Glomerular visceral epithelial cell (primary cell): ENCODE data around the gene HPF1.
A peak's percentile ranks its signal among the peaks of the same experiment; 100 is the strongest.
"Not testable (repeated sequence)": the region's sequence is repeated elsewhere in the genome, so short reads cannot be mapped to it uniquely, and the experiment has no call there.

Experiments
- DNase-seq: peaks from one replicate; pipeline ENCODE4 v3.0.0-alpha.2; 2016; ENCODE audit errors: extremely low spot score

The HPF1 gene

DNA sequence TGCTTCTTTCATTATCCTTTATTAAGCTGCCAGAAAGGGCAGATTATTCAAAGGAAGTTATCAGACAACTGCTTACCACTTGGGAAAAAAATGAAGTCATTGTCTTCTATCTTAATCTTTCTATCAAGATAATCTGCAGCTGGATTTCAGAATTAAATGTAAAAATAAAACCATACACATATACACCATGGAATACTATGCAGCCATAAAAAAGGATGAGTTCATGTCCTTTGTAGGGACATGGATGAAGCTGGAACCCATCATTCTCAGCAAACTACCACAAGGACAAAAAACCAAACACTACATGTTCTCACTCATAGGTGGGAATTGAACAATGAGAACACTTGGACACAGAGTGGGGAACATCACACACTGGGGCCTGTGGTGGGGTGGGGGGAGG lies 19.1 kb downstream of the HPF1 start:
- DNase-seq: not testable (repeated sequence)

DNA sequence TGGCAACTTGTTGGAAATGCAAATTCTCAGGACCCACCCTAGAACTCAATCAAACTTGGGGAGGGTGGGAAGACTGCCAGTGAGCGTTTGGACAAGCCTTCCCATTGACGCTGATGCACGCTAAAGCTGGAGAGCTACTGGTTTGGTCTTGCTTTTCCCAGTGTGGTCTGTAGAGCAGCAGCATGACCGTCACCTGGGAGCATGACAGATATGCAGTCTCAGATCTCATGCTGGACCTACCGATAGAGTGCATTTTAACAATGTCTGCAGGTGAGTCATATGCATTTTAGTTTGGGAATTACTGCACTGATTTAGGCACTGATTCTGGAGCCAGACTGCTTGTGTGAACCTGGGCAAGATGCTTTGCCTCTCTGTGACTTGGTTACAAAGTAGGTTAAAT lies 27.2 kb downstream of the HPF1 start:
- DNase-seq: no peak

DNA sequence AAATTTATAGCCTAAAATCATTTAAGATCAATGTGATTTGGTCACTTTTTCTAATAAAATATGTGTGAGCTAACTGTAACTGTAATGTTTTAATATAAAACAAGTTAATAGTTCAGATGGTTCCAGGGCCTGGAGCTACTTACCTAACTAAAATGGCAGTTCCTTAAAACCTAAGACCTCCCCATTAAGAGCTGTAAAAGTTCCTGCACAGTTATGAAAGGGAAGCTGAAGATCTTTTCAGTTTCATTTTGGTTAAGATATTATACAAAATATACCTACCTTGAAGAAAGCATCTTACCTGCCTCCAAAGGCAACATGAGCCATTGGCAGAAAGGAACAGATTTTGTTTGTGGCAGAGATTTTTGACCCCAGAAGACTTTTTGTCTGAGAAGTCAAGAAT lies 30.1 kb downstream of the HPF1 start:
- DNase-seq: no peak

DNA sequence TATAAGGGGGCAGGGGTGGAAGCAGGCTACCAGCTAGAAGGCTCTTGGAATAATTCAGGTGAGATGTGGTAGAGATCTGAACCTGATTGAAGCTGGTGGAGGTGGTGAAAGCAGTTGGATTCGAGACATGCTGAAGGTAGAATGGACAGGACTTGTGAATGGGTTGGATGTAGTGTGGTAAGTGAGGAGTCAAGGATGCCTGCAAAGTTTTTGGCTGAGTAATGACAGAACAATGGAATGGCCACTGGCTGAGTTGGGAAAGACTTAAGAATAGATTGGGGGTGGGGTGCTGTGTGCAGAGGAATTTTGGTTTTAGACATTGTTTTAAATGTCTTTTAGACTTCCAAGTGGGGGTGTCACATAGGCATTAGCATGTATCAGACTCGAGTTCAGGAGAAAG lies 33.5 kb downstream of the HPF1 start:
- DNase-seq: peak; percentile 9

DNA sequence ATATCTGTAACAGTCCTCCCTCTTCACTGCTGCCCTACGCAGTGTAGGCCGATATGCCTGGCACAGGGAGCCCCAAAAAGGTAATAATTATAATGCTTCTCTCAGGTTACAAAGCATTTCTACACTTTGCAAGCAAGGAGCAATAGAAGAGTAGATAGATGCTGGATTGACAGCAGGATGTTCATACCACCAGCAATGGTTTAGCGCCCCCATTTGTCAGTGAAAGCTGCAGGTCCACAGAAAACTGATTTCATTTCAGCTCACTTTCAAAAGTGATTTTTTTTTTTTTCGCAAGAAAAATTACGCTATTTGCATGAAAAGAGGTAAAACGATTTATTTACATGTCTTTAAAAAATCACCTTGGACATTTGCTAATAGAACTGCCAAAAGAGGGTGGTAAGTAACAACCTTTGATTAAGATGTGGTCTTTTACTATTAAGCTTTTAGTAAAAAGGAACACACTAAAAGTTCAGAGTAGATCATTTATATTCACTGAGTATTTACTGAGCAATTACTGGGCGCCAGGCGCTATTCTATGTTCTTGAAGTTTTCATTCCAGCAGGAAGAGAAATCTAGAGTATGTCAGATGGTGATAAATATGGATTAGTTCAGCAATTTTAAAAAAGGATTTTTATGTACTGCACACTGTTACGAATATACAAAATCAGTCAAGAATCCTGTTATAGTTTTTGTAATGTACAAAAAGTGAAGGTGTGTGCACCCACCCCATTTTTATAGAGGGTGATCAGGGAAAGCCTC lies 34.4 kb downstream of the HPF1 start:
- peak; percentile 9 for DNase-seq

DNA sequence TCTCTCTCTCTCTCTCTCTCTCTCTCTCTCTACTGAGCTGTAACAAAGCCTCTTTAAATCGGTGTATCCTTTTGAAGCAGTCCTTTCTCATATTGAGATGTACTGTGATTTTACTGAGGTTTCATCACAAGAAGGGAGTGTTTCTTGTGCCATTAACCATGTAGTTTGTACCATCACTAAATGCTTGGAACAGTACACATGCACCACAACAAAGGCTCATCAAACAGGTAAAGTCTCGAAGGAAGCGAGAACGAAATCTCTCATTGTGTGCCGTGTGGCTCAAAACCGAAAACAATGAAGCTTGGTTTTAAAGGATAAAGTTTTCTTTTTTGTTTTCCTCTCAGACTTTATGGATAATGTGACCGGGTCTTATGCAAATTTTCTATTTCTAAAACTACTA lies 37.2 kb downstream of the HPF1 start:
- DNase-seq: no peak

DNA sequence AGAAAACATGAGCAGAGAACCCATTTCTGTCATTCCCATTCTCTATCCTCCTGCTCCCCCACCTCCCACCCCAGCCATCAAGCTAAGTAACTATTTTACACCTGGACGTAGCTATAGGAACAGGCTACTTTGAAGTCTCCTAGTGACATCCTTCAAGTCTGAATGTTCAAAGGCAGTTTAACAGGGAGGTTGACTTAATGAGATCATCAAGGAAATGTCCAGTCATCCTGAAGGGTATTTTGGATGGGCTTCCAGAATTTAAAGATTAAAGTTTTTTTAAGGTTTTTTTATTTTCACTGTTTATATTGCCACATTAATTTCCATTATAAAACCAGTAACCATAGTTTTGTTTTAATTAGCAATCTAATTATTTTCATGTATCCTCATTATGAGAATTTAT lies 41.1 kb downstream of the HPF1 start:
- no peak for DNase-seq

DNA sequence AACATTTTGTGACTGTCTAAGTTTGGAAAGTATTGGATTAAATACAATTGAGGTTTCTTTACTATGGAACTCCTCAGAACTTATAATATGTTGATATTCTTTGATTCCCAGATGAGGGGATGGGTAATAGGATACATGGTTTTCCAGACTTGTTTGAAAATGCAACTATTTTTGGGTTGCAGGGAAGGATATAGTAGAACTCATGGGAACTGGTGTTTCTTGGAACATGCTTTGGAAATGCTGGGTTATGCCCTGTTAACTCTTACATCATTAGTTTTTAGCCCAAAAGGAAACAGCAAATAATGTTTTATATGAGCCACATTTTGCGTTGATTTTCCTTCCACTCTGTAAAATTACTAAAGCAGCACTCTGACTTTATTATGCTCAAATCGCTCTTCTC lies 41.9 kb downstream of the HPF1 start:
- DNase-seq: no peak

DNA sequence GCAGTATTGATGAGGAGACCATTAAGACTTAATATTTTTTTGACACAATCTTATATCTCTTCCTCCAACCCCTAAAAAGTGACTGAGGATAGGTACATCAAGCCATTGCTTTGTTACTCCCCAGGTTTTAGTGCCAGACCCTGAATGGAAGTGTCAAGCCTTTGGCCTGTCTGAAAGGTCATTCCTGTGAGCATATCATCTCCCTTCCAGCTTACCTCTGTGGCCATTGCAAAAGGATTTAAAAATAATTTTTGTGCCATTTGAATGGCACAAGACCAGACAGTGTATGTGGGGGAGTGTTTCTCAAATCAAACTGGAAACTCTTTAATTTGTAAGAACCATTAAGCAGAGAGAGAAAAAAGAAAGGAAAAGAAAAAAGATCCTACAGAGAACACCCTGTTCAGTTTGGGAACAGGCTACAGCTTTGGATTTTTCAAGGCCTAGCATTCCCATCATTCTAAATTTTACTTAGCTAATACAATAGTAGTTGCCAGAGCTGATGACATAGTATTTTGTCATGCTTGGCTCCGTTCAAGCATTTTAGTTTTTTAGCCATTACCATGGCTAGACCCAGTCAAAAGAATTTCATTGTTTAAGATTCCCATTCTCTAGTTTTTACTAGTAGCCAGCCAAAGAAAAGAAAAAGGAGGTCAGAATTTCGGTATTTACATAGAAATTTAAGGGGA lies 49.6 kb downstream of the HPF1 start:
- DNase-seq: no peak

DNA sequence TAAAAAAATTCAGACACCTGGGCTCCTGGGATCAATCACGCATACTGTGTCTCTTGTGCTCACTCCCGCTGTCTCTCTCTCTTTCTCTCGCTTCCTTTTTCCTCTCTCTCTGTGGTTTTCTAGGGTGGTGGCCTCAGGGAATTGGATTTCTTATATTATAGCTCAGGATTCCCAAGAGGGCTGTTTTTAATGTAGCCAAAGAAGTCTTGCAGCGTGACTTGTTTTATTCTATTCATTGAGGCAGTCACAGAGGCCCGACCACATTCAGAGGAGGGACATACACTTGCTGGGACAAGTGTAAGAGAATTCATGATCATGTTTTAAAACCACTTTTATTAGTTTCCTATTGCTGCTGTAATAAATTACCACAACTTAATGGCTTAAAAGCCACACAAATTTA lies 59.4 kb downstream of the HPF1 start:
- no peak for DNase-seq

DNA sequence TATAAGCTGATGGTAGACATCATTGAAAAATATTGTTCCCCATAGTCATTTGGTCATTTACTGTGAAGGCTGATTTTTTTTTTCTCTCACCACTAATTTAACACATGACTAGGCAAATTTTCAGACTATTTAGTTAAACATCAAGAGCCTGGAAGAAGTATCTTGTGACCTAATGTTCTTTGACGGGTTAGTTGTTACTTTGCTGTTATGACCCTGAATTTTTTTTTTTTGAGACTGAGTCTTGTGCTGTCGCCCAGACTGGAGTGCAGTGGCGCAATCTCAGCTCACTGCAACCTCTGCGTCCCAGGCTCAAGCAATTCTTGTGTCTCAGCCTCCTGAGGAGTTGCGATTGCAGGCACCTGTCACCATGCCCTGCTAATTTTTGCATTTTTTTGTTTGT lies 67.0 kb downstream of the HPF1 start:
- DNase-seq: no peak

DNA sequence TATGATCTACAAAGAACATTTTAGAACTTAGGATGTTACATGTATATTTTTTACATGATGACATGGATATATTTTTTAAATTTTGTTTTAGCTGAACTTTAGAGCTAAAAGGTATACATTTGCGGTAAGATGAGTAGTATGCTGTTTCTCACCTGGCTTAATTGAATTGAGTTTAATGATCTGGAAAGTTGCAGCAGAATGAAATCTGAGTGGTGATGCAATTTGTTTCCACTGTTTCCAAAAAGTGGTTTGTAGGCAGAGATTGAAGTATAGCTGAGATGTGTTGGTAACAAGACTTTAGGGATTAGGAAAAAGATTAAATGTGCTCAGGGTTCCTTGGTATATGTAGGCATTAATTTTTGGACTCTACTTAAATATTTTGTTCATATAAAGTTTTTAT lies 68.1 kb downstream of the HPF1 start:
- no peak for DNase-seq

DNA sequence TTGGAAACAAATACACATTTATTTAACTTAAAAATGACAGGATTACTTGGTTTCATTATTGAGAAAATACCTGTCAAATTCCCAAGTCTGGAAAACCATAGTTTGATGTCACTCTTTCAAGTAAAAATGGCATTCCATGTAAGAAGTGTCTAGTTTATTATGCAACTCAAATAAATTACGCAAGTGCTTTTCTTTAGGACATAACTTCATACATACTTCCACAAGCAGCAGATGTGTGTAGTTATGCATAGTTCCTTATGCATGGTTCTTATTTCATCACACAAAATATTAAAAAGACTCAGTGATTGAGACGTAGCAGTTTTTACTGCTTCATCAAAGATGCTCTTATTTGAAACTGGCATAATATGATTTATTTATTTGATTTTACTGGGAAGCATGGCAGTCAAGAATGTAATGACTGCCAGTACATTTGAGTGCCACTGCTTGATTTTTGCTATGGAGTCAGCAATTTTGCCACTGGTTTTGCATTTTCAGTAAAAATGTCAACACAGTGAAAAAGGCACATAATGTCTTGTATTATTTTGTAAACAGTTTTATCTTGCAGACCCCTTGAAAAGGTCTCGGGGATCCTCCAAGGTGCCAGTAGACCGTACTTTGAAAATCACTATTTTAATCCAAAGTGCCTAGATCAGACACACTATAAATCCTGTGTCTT lies 75.2 kb downstream of the HPF1 start:
- no peak for DNase-seq
